Activated naive CD4-positive, alpha-beta T cell treated with anti-CD3 and anti-CD28 coated beads, Interleukin-2, amount 10 ng/mL, durations not matched to agents 7 days and 5 days (primary cell): ENCODE results near the gene E2F3.

Experiments used
- CTCF ChIA-PET: fragments of 350-600 bp; sonication (Branson Sonifier 250); formaldehyde crosslinking; loops from one replicate; lab custom pipeline; 2021; ENCODE audit warnings: antibody characterized with exemption; lab: Charles Lee
- DNase-seq: peaks from one replicate; pipeline ENCODE4 v3.0.0-alpha.2; 2020
- H3K27ac Mint-ChIP-seq: one replicate; pipeline ENCODE4 v1.8.0; 2021; ENCODE audit warnings: mild to moderate bottlenecking, moderate library complexity, mixed read lengths
- H3K27me3 Mint-ChIP-seq: one replicate; pipeline ENCODE4 v1.8.0; 2021; ENCODE audit warnings: mild to moderate bottlenecking, mixed read lengths
- H3K36me3 Mint-ChIP-seq: one replicate; pipeline ENCODE4 v1.8.0; 2021; ENCODE audit warnings: mixed read lengths
- H3K4me1 Mint-ChIP-seq: one replicate; pipeline ENCODE4 v1.8.0; 2021; ENCODE audit warnings: mixed read lengths
- H3K4me3 Mint-ChIP-seq: one replicate; pipeline ENCODE4 v1.8.0; 2021; ENCODE audit warnings: mild to moderate bottlenecking, moderate library complexity, mixed read lengths
- H3K9me3 Mint-ChIP-seq: one replicate; pipeline ENCODE4 v1.8.0; 2021; ENCODE audit warnings: mixed read lengths

E2F3 gene

DNA sequence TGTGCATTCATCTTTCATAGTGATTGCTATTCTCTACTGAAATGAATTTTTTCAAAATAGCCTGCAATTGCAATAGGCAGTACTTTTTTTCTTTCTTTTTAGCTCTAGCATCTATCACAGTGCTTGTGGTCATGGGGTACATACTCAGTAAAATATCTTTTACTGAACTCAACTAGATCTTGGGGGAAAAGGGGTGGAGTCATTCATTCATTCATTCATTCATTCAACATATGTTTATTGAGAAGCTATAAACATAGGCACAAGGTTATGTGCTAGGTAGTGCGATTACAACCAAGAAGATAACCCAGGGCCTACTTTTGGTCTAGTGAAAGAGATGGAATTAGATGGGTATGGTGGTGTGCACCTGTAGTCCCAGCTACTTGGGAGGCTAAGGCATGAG is 131.2 kb downstream of the E2F3 start:
- no peak overlapping the region for H3K27ac Mint-ChIP-seq
- no peaks in the 10 kb centered on the region for H3K9me3 Mint-ChIP-seq
- H3K4me1 Mint-ChIP-seq = peaks cover 49% of the 10 kb centered on the region
- no peaks in the 10 kb centered on the region for H3K27me3 Mint-ChIP-seq
- no peak overlapping the region for H3K4me3 Mint-ChIP-seq
- CTCF ChIA-PET = interaction anchor here (0.6 to 3.8 kb wide), 2 partner anchors 242 to 262 kb away, joined by 4 to 12 read pairs; no protein-coding TSS in a partner anchor
- H3K36me3 Mint-ChIP-seq = peaks cover 11% of the 10 kb centered on the region
- no peak for DNase-seq

DNA sequence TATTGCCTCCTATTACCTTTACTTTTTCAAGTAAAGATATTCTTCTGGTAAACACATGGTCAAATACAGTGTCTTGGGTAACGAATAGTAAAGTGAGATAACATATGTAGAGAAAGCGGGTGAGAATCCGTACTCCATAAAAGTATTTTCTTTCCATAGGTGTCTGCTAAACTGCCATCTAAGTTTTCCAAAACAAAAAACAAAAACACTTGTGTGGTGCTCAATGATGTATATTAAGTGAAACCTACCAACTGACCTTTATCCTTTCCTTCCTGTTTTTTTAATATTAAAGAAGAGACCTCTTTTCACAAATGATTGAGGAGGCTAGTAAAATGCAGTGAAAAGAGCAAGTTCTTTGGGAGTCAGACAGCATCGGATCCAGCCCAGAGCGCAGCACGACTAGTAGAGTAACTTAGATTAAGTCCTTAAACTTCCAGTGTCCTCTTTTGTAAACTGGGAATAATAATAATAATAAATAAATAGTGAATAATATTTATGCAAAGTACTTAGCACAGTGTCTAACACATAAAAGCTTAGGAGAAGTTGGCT is 132.1 kb downstream of the E2F3 start:
- Mint-ChIP-seq H3K36me3 (peaks cover 11% of the 10 kb centered on the region), H3K4me1 (peaks cover 48% of the 10 kb centered on the region), H3K27ac (peak overlapping the region; percentile 75), H3K27me3 (no peaks in the 10 kb centered on the region), H3K4me3 (peak overlapping the region; percentile 97), H3K9me3 (no peaks in the 10 kb centered on the region)
- CTCF ChIA-PET = interaction anchor here (1.0 to 3.8 kb wide), 3 partner anchors 10 to 243 kb away, joined by 3 to 12 read pairs (median 3); no protein-coding TSS in a partner anchor
- DNase-seq = no peak

DNA sequence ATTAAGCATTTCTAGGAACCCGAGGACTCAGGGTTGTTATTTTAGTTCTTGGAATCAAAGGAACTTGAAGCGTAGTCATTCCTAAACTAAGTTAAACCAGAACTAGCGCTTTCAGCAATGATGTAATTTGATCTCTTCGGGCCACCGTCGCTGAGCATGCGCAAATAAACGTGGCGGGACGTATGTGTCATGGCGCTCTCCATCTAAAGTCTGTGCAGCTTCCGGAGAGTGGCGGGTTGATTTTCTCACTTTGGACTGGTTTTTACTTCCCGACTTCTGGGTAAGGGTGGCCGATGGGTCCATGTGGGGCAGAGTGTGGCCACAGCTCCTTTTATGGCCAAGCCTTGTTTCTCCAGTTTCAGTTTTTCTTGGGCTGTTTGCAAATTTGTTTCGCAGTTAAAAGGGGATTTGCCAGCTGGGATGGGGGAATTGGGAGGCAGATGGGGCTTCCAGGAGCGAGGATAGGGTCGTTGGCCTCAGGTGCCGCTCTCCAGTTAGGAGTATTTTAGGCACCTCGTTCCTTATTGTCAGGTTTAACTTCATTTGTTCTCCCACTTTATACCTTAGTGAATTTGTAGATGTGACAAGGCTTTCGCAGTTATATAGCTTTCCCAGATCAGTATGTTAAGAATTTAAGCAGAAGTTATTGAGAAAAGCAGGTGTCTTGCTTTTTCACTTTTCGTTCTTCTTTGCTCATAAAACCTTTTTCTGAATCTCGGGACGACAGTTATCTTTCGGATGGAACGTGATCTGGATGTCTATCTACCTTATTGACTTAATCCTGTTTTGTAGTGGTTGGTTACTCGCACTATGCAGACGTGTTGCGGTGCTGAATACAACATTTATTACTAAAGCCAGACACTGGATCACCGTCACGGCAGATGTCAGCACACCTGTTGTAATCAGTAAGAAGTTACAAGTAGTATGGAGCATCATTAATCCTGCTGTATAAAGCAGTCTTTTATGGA is 132.9 kb downstream of the E2F3 start, which contains the start of gene CDKAL1:
CDKAL1 (plus strand) TSS at position 163 of the 968 bp plus-strand sequence. CDS start 11,894 bp downstream, outside the sequence.
- CTCF ChIA-PET = interaction anchor here (1.0 to 3.8 kb wide), 3 partner anchors 9 to 244 kb away, joined by 3 to 12 read pairs (median 3); no protein-coding TSS in a partner anchor

DNA sequence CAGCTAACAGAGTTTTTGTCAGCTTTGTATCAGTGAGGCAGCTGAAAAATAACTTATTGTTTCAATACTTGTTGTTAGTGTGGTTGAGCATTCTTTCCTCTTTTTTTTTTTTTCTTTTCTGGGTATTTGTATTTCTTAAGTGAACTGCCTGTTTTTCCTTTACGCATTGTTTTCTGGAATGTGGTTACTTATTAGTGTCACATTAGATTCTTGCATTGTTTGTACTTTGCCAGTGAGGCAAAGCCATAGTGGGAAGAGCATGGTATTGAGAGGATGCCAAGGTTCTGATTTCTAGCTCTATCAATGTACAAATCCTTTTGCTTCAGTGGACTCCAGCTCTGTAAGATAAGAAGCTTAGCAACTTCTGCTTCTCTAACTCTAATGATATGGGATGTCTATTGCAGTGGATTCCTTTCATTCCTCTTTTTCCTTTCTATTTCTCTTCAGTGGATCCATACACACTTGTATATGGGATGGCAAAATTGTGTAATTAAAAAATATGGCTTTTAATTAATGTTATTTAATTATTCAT is 136.5 kb downstream of the E2F3 start:
- Mint-ChIP-seq H3K27ac (no peak overlapping the region), H3K9me3 (no peaks in the 10 kb centered on the region), H3K27me3 (no peaks in the 10 kb centered on the region), H3K4me1 (peaks cover 58% of the 10 kb centered on the region), H3K36me3 (peaks cover 34% of the 10 kb centered on the region), H3K4me3 (no peak overlapping the region)
- no peak for DNase-seq
- CTCF ChIA-PET = interaction anchor here (0.9 kb wide), 2 partner anchors 8 to 337 kb away, joined by 4 read pairs; no protein-coding TSS in a partner anchor

More for the DNA sequence above, 132.9 kb downstream of the E2F3 start, which contains the start of gene CDKAL1:
- DNase-seq = peak; percentile 94
- Mint-ChIP-seq H3K36me3 (peaks cover 13% of the 10 kb centered on the region), H3K9me3 (no peaks in the 10 kb centered on the region), H3K27me3 (no peaks in the 10 kb centered on the region), H3K27ac (peak within 1 kb of the TSS; percentile 97), H3K4me3 (peak within 1 kb of the TSS; percentile 97), H3K4me1 (peaks cover 45% of the 10 kb centered on the region)

DNA sequence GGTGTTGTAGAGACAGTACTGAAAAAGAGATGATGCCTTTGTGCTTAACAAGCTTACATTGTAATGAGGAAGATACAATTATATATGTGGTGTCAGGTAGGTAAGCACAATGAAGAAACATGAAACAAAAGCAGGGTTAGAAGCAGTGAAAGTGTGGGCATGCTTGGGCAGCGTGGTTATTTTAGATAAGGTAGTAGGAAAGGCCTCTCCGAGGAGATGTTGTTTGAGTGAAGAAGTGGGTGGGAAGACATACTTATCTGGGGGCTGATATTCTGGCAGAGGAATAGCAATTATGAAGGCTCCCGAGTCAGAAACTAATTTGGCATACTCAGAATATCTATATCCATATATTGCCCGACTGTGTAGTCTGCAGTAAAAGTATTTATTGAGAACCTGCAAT is 137.2 kb downstream of the E2F3 start:
- H3K9me3 Mint-ChIP-seq = no peaks in the 10 kb centered on the region
- no peak for DNase-seq
- H3K27me3 Mint-ChIP-seq = no peaks in the 10 kb centered on the region
- no peak overlapping the region for H3K27ac Mint-ChIP-seq
- H3K4me3 Mint-ChIP-seq = no peak overlapping the region
- CTCF ChIA-PET = interaction anchor here (0.9 kb wide), 1 partner anchor 9 kb away, joined by 4 read pairs; no protein-coding TSS in a partner anchor
- H3K36me3 Mint-ChIP-seq = peaks cover 34% of the 10 kb centered on the region
- peaks cover 56% of the 10 kb centered on the region for H3K4me1 Mint-ChIP-seq

DNA sequence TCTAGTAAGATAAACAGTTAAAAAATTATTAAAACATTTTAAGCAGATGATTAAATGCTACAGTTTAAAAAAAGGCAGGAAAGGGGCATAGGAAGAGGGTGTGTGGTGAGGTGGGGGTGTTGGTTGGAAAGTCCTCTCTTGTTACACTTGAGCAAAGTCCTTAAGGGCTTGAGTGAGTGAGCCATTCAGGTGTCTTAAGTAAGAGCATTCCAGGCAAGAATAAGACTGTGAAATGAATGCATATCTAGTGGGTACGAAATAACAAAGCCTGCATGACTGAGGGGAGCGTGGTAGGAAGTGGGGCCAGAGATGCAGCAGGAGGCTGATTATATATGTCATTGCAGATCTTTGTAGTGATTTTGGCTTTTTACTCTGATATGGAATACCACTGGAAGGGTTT is 137.7 kb downstream of the E2F3 start:
- no peaks in the 10 kb centered on the region for H3K27me3 Mint-ChIP-seq
- DNase-seq = no peak
- H3K36me3 Mint-ChIP-seq = peaks cover 34% of the 10 kb centered on the region
- H3K9me3 Mint-ChIP-seq = no peaks in the 10 kb centered on the region
- no peak overlapping the region for H3K4me3 Mint-ChIP-seq
- peaks cover 55% of the 10 kb centered on the region for H3K4me1 Mint-ChIP-seq
- H3K27ac Mint-ChIP-seq = no peak overlapping the region
- CTCF ChIA-PET = no interaction called here

DNA sequence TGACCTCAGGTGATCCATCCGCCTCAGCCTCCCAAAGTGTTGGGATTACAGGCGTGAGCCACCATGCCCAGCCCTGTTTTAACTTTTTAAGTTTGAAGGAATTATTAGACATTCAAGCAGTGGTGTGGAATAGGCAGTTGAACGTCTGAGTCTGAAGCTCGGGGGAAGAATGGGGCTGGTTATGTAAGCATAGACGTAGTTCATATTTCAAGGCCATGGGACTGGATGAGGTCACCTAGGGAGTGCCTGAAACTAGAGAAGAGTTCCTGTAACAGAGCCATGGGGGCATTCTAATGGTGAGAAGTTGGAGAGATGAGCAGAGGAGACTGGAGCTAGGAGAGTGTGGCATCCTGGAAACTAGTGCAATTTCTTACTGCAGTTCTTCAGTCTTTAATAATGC is 139.0 kb downstream of the E2F3 start:
- Mint-ChIP-seq H3K4me3 (no peak overlapping the region), H3K27ac (no peak overlapping the region), H3K4me1 (peaks cover 52% of the 10 kb centered on the region), H3K27me3 (no peaks in the 10 kb centered on the region), H3K36me3 (peaks cover 39% of the 10 kb centered on the region), H3K9me3 (no peaks in the 10 kb centered on the region)
- CTCF ChIA-PET = no interaction called here
- no peak for DNase-seq

DNA sequence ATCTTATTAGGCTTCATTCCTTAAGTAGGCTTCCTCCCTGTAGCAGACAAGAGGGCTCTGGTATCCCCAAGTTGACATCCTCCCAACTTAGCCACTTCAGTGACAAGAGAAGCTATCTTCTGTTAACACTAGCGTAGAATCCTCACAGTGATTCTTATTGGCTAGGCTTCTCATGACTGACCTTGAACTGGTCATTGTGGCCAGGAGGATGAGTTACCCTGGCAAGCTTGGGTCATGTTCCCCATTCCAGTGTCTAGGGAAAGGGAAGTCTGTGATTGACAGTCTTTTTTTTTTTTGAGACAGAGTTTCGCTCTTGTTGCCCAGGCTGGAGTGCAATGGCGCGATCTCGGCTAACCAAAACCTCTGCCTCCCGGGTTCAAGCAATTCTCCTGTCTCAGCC is 139.7 kb downstream of the E2F3 start:
- CTCF ChIA-PET = no interaction called here
- Mint-ChIP-seq H3K27me3 (no peaks in the 10 kb centered on the region), H3K9me3 (no peaks in the 10 kb centered on the region), H3K4me3 (no peak overlapping the region), H3K27ac (no peak overlapping the region), H3K4me1 (peaks cover 52% of the 10 kb centered on the region), H3K36me3 (peaks cover 42% of the 10 kb centered on the region)
- no peak for DNase-seq

DNA sequence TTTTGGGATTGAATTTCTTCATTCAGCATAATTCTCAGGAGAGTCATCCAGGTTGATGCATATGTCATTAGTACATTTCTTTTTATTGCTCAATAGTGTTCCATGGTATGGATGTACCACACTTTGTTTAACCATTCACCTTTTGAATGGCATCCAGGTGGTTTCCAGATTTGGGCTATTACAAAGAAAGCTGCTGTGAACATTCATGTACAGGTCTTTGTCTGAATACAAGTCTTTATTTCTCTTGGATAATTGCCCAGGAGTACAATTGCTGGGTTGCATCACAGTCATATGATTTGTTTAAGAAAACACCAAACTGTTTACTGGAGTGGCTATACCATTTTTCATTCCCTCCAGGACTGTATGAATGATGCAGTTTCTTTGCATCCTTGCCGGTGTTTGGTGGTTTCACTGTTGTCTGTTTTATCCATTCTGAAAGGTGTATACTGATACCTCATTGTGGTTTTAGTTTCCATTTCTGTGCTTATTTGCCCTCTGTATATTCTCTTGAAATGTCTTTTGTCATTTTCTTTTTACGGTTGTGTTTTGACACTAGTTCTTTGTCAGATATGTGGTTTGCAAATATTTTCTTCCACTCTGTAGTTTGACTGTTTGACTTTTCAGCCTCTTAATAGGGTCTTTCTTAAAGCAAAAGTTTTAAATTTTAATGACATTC is 141.4 kb downstream of the E2F3 start:
- no peak overlapping the region for H3K4me3 Mint-ChIP-seq
- H3K9me3 Mint-ChIP-seq = no peaks in the 10 kb centered on the region
- H3K27ac Mint-ChIP-seq = peak overlapping the region; percentile 84
- CTCF ChIA-PET = interaction anchor here (1.3 kb wide), 1 partner anchor 9 kb away, joined by 3 read pairs; the partner anchor contains the start of gene CDKAL1
- H3K4me1 Mint-ChIP-seq = peaks cover 54% of the 10 kb centered on the region
- peak; percentile 38 for DNase-seq
- H3K27me3 Mint-ChIP-seq = no peaks in the 10 kb centered on the region
- peaks cover 43% of the 10 kb centered on the region for H3K36me3 Mint-ChIP-seq
